Spinal cord (tissue), 4 donors: ENCODE measurements around the gene MESP2. TPM values are rescaled to one million over a fixed set of nuclear protein-coding genes. Genes with fewer than 3 reads are reported as not detected.

Experiments used
- polyA plus RNA-seq, 2 donors: library from polyadenylated mRNA; unstranded; fragments of 120-200 nt; gene quantifications; one replicate each; pipeline ENCODE4 v1.2.1, GENCODE V29; 2013; ENCODE audit not compliant: insufficient read length in 2 of 2
- total RNA-seq, 2 donors: library from RNA; depleted of rRNA in 1 of 2; stranded (reverse); fragments of 120-200 nt in 1 of 2; fragments of >200 nt in 1 of 2; gene quantifications; one replicate each; pipeline versions ENCODE4 v1.2.3 to v1.2.4, GENCODE V29; 2013 to 2014

Gene MESP2
- total and polyA plus RNA-seq, 4 donors, result 0.25 to 0.83 (median 0.71) TPM; not detected in 1

Other genes with a start within 250 kb of the MESP2 start
- 1 to 10 TPM; 2.0 to 3.3 TPM for gene TICRR, start 200.9 kb upstream of the MESP2 start, total RNA-seq
- gene TICRR, start 200.9 kb upstream of the MESP2 start, polyA plus RNA-seq, result 1 to 10 TPM; 6.6 to 6.8 TPM
- gene KIF7, start 120.9 kb upstream of the MESP2 start, total RNA-seq, result 10 to 100 TPM in 1 of 2 donors, 1 to 10 TPM in 1; 5.4 to 11.2 TPM
- 10 to 100 TPM; 11.5 to 14.7 TPM for gene KIF7, start 120.9 kb upstream of the MESP2 start, polyA plus RNA-seq
- gene PLIN1, start 97.0 kb upstream of the MESP2 start, total RNA-seq, result under 1 TPM; 0.55 to 0.89 TPM
- 1 to 10 TPM in 1 of 2 donors, under 1 TPM in 1; 0.27 to 1.1 TPM for gene PLIN1, start 97.0 kb upstream of the MESP2 start, polyA plus RNA-seq
- gene PEX11A, start 85.6 kb upstream of the MESP2 start, total RNA-seq, result 10 to 100 TPM; 15.3 to 22.9 TPM
- 10 to 100 TPM; 12.7 to 14.7 TPM for gene PEX11A, start 85.6 kb upstream of the MESP2 start, polyA plus RNA-seq
- 1 to 10 TPM in 1 of 2 donors, under 1 TPM in 1; 0.69 to 3.9 TPM for gene WDR93, start 85.5 kb upstream of the MESP2 start, total RNA-seq
- gene WDR93, start 85.5 kb upstream of the MESP2 start, polyA plus RNA-seq, result 1 to 10 TPM; 1.2 to 1.9 TPM
- 1 to 10 TPM; 1.5 to 5.1 TPM for gene MESP1, start 25.1 kb upstream of the MESP2 start, total RNA-seq
- gene MESP1, start 25.1 kb upstream of the MESP2 start, polyA plus RNA-seq, result 10 to 100 TPM; 16.5 to 18.2 TPM
- 10 to 100 TPM in 1 of 2 donors, 1 to 10 TPM in 1; 6.2 to 24.2 TPM for gene ANPEP, start 38.5 kb downstream of the MESP2 start, total RNA-seq
- 10 to 100 TPM in 1 of 2 donors, 1 to 10 TPM in 1; 5.1 to 15.4 TPM for gene ANPEP, start 38.5 kb downstream of the MESP2 start, polyA plus RNA-seq
- 10 to 100 TPM; 47.1 to 66.0 TPM for gene AP3S2, start 117.7 kb downstream of the MESP2 start, total RNA-seq
- 10 to 100 TPM; 43.6 to 50.5 TPM for gene AP3S2, start 117.7 kb downstream of the MESP2 start, polyA plus RNA-seq
- gene ARPIN, start 136.6 kb downstream of the MESP2 start, total RNA-seq, result 10 to 100 TPM; 16.1 to 16.6 TPM
- gene ARPIN, start 136.6 kb downstream of the MESP2 start, polyA plus RNA-seq, result 10 to 100 TPM; 25.2 to 26.6 TPM
- 10 to 100 TPM in 1 of 2 donors, 1 to 10 TPM in 1; 5.3 to 11.4 TPM for gene ZNF710, start 225.0 kb downstream of the MESP2 start, total RNA-seq
- gene ZNF710, start 225.0 kb downstream of the MESP2 start, polyA plus RNA-seq, result 10 to 100 TPM; 23.6 to 33.0 TPM